Heart left ventricle (tissue), 13 donors: Measurements from ENCODE around the gene GJA9.

Source experiments
- CTCF ChIP-seq, 12 donors: fragments of 200-600 bp; sonication (generic) in 4 of 12; IDR thresholded peaks; one replicate each; pipeline versions ENCODE4 v1.5.0 to v1.8.0; 2018 to 2022; ENCODE audit warnings: antibody characterized with exemption in 12 of 12, mild to moderate bottlenecking in 5 of 12
- POLR2A ChIP-seq, 2 donors: fragments of 450-650 bp; IDR thresholded peaks; one replicate each; pipeline ENCODE4 v1.6.1; 2017; ENCODE audit warnings: antibody characterized with exemption in 2 of 2, mild to moderate bottlenecking in 2 of 2, moderate library complexity in 2 of 2
- donor health status: ischemic (EF 13 %, LVEDD 7.1; RV severe dilation, severe dysfunction).
- donor health status: DM: no; HTN: yes; CAD: no.
- donor health status: DM: no; HTN: no; CAD: no.
- donor health status: ischemic (EF 25% LVEDD 6.9; RV normal size, moderate dysfunction).
- donor health status: ischemic (EF 25% LVEDD 5.7; RV mildly dilated, moderate dysfunction).
- donor health status: ischemic (EF 35%, LVEDD 5.7; RV mildly dilated, moderate dysfunction).
- donor health status: nonischemic (EF 11% LVEDD 7.7; RV severe dilation, severe dysfunction).
- donor health status: DM: yes; HTN: yes; CAD: no.
- donor health status: PGD.
- donor health status: ischemic (EF 29% LVEDD 5.4; RV normal size, mild dysfunction).
- donor health status: nonischemic (EF 23%, LVEDD 6.1; RV moderate dilation, normal function).

GRCh38 chr1:38929054-38929453 is 47.7 kb upstream of the GJA9 start:
- TF ChIP-seq POLR2A (IDR thresholded peaks at IDR 0.05) = no peak
- no peak for TF ChIP-seq CTCF (IDR thresholded peaks at IDR 0.05)
